BLaER1 treated with 17β-estradiol and CSF1 and Interleukin-3, amounts not matched to agents 10 nM and 100 nM (cell line): Measurements from ENCODE around the gene PTPRE.

Experiments
- H3K27ac ChIP-seq, 11 experiments: shearing (Covaris generic); formaldehyde crosslinking; 2 replicates each; pipeline ENCODE4 v1.8.1; 2022
- H3K27me3 ChIP-seq, 11 experiments: shearing (Covaris generic); formaldehyde crosslinking; 2 replicates each; pipeline ENCODE4 v1.8.1; 2022
- H3K36me3 ChIP-seq, 11 experiments: shearing (Covaris generic); formaldehyde crosslinking; 2 replicates each; pipeline ENCODE4 v1.8.1; 2022
- H3K4me1 ChIP-seq, 10 experiments: shearing (Covaris generic); formaldehyde crosslinking; 2 replicates each; pipeline ENCODE4 v1.8.1; 2022
- H3K4me2 ChIP-seq, 11 experiments: shearing (Covaris generic); formaldehyde crosslinking; 2 replicates each; pipeline ENCODE4 v1.8.1; 2022
- H3K4me3 ChIP-seq, 10 experiments: shearing (Covaris generic); formaldehyde crosslinking; 2 replicates each; pipeline ENCODE4 v1.8.1; 2022
- H3K9ac ChIP-seq, 11 experiments: shearing (Covaris generic); formaldehyde crosslinking; 2 replicates each; pipeline ENCODE4 v1.8.1; 2022
- H3K9me3 ChIP-seq, 11 experiments: shearing (Covaris generic); formaldehyde crosslinking; replicated peaks in 1 of 11; 2 replicates each; pipeline ENCODE4 v1.8.1; 2022
- H4K20me1 ChIP-seq, 11 experiments: shearing (Covaris generic); formaldehyde crosslinking; 2 replicates each; pipeline ENCODE4 v1.8.1; 2022
- Cebpa-rat ChIP-seq, 11 experiments: shearing (Covaris generic); IDR thresholded peaks; 2 replicates each; pipeline ENCODE4 v1.8.1; 2022

PTPRE gene

GRCh38 chr10:127921753-127922145 lies 14.8 kb downstream of the PTPRE start:
- Histone ChIP-seq H3K36me3 (peaks cover 0 to 12% (median 0%) of the 10 kb centered on the region in 11 experiments; a peak in 6 of 22 replicates), H3K9me3 (peaks cover 0 to 17% (median 7%) of the 10 kb centered on the region in 11 experiments; a peak in 19 of 22 replicates), H3K4me3 (peak overlapping the region in 6 of 10 experiments; percentile 24 to 59 (median 42); a peak in 10 of 20 replicates), H3K27me3 (no peaks in the 10 kb centered on the region), H4K20me1 (no peaks in the 10 kb centered on the region), H3K27ac (peak overlapping the region; percentile 76 to 96 (median 87)), H3K4me1 (peaks cover 71 to 100% (median 93%) of the 10 kb centered on the region in 10 experiments), H3K9ac (peak overlapping the region; percentile 55 to 80 (median 74); a peak in 17 of 22 replicates), H3K4me2 (peak overlapping the region; percentile 80 to 99 (median 93))
- TF ChIP-seq Cebpa-rat (IDR thresholded peaks at IDR 0.05) = peak in 2 of 11 experiments; percentile 15 to 32; a peak in 3 of 22 replicates

GRCh38 chr10:127922206-127922605 lies 15.3 kb downstream of the PTPRE start:
- Histone ChIP-seq H3K27ac (peak overlapping the region; percentile 76 to 96 (median 87)), H3K27me3 (no peaks in the 10 kb centered on the region), H3K4me2 (peak overlapping the region; percentile 80 to 99 (median 93)), H3K9me3 (peaks cover 0 to 13% (median 2%) of the 10 kb centered on the region in 11 experiments; a peak in 13 of 22 replicates), H4K20me1 (no peaks in the 10 kb centered on the region), H3K36me3 (peaks cover 0 to 8% (median 0%) of the 10 kb centered on the region in 11 experiments; a peak in 4 of 22 replicates), H3K9ac (peak overlapping the region; percentile 40 to 80 (median 71); a peak in 18 of 22 replicates), H3K4me1 (peaks cover 76 to 100% (median 97%) of the 10 kb centered on the region in 10 experiments), H3K4me3 (peak overlapping the region in 3 of 10 experiments; percentile 24 to 59 (median 40); a peak in 7 of 20 replicates)
- no peak for TF ChIP-seq Cebpa-rat (IDR thresholded peaks at IDR 0.05)

- no peaks in the 10 kb centered on the region for H3K27me3 ChIP-seq
- peaks cover 0 to 6% (median 0%) of the 10 kb centered on the region in 11 experiments; a peak in 1 of 22 replicates for H3K36me3 ChIP-seq
- H3K4me3 ChIP-seq = peak overlapping the region in 1 of 10 experiments; percentile 24; a peak in 3 of 20 replicates
- H3K27ac ChIP-seq = peak overlapping the region; percentile 76 to 96 (median 87)
- TF ChIP-seq Cebpa-rat (IDR thresholded peaks at IDR 0.05) = no peak
- H4K20me1 ChIP-seq = no peaks in the 10 kb centered on the region
- H3K4me2 ChIP-seq = peak overlapping the region; percentile 80 to 99 (median 93); a peak in 20 of 22 replicates
- H3K4me1 ChIP-seq = peaks cover 76 to 100% (median 98%) of the 10 kb centered on the region in 10 experiments
- H3K9me3 ChIP-seq = peaks cover 0 to 9% (median 0%) of the 10 kb centered on the region in 11 experiments; a peak in 6 of 22 replicates
- peak overlapping the region in 8 of 11 experiments; percentile 40 to 80 (median 71); a peak in 14 of 22 replicates for H3K9ac ChIP-seq
Measured at GRCh38 chr10:127922675-127923366, 15.9 kb downstream of the PTPRE start.

DNA sequence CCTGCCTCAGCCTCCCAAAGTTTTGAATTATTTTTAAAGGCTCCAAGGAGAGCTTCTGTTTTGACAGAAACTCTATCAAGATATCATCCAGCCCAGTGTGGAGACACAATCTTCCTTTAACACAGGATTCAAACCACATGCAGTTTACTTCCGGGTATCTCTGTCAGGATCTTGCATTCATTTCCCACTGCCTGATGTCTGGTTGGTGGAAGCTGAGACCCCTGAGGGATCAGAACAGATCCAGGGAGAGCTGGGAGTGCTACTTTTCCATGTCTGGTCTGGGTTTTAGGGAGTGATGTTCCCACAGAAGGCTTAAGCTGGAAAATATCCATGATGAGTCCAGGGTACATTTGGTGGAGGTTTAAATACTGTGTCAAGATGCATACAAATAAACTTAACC lies 16.7 kb downstream of the PTPRE start:
- Histone ChIP-seq H3K27me3 (no peaks in the 10 kb centered on the region), H4K20me1 (no peaks in the 10 kb centered on the region), H3K4me3 (no peak overlapping the region), H3K4me1 (peaks cover 74 to 100% (median 97%) of the 10 kb centered on the region in 10 experiments), H3K36me3 (peaks cover 0 to 6% (median 0%) of the 10 kb centered on the region in 11 experiments; a peak in 1 of 22 replicates), H3K27ac (peak overlapping the region; percentile 25 to 96 (median 87); a peak in 20 of 22 replicates), H3K9ac (peak overlapping the region in 2 of 11 experiments; percentile 8 to 75; a peak in 3 of 22 replicates), H3K4me2 (peak overlapping the region in 10 of 11 experiments; percentile 89 to 99 (median 94); a peak in 17 of 22 replicates), H3K9me3 (peaks cover 0 to 7% (median 0%) of the 10 kb centered on the region in 11 experiments; a peak in 5 of 22 replicates)
- TF ChIP-seq Cebpa-rat (IDR thresholded peaks at IDR 0.05) = no peak

DNA sequence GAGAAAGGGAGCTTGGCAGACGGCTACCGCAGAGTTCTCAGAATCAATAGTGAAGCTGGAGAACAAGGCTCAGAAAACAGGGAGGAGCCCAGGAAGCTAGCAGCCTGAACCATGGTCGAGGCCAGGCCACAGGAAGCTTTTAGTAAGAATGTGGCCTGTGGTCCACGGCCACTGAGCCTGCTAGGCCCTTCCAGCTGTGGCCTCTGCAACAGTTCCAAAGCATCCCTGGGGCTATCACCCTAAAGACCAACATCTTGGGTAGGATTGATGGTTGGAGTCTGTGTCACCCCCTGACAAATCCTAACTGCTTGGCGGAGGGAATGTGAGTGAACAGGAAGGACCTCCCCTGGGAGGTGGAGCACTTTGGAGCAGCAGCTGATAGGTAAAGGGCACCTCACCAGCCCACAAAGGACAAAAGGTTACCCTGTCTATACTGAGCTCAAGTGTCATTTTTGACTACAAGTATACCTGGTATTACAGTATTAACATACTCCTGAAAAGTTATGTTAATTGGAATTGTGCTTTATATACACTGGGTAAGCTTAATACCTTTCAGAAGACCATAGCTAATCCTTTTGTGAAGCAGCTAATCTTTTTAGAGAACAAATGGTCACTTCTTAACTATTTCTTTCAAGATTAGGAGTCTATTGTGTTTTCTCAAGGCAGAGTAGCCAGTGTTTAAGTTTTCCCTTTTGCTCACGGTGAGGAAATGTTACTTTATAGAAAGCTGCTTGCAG lies 18.7 kb downstream of the PTPRE start:
- Histone ChIP-seq H4K20me1 (no peaks in the 10 kb centered on the region), H3K27me3 (no peaks in the 10 kb centered on the region), H3K27ac (peak overlapping the region; percentile 12 to 96 (median 65); a peak in 16 of 22 replicates), H3K9ac (peak overlapping the region in 4 of 11 experiments; percentile 30 to 60 (median 49); a peak in 7 of 22 replicates), H3K4me2 (peak overlapping the region; percentile 56 to 98 (median 80); a peak in 21 of 22 replicates), H3K9me3 (peaks cover 0 to 7% (median 0%) of the 10 kb centered on the region in 11 experiments; a peak in 5 of 22 replicates), H3K36me3 (peaks cover 0 to 6% (median 0%) of the 10 kb centered on the region in 11 experiments; a peak in 1 of 22 replicates), H3K4me3 (no peak overlapping the region), H3K4me1 (peaks cover 54 to 84% (median 78%) of the 10 kb centered on the region in 10 experiments)
- TF ChIP-seq Cebpa-rat (IDR thresholded peaks at IDR 0.05) = no peak

DNA sequence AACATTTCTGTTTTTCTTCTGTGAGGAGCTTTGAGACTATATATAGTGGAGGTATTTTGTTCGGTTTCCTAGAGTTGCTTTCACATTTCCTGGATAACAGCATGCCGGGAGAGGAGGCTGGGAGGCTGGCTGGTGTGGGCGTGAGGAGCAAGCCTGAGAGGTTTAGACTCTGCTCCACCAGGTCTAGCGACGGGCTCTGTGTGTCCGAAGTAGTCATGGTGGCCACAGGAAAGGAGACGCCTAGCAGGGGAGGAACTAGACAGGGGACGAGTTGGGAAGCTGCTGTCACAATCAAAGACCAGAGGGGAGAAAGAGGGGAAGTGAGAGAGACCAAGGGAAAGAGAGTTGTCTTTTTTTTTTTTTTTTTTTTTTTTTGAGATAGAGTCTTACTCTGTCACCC lies 19.6 kb downstream of the PTPRE start:
- TF ChIP-seq Cebpa-rat (IDR thresholded peaks at IDR 0.05) = no peak

GRCh38 chr10:127928021-127928806 lies 21.3 kb downstream of the PTPRE start:
- Histone ChIP-seq H3K4me1 (peaks cover 28 to 58% (median 52%) of the 10 kb centered on the region in 10 experiments), H3K27me3 (no peaks in the 10 kb centered on the region), H3K9me3 (peaks cover 0 to 13% (median 5%) of the 10 kb centered on the region in 11 experiments; a peak in 9 of 22 replicates), H3K4me3 (no peak overlapping the region), H3K9ac (no peak overlapping the region), H3K4me2 (peak overlapping the region in 6 of 11 experiments; percentile 39 to 98 (median 84); a peak in 11 of 22 replicates), H3K27ac (no peak overlapping the region), H4K20me1 (no peaks in the 10 kb centered on the region), H3K36me3 (peaks cover 0 to 15% (median 0%) of the 10 kb centered on the region in 11 experiments; a peak in 10 of 22 replicates)
- no peak for TF ChIP-seq Cebpa-rat (IDR thresholded peaks at IDR 0.05)

More for the DNA sequence above, 19.6 kb downstream of the PTPRE start:
- H3K27me3 ChIP-seq = no peaks in the 10 kb centered on the region
- no peaks in the 10 kb centered on the region for H4K20me1 ChIP-seq
- peaks cover 0 to 7% (median 0%) of the 10 kb centered on the region in 11 experiments; a peak in 1 of 22 replicates for H3K36me3 ChIP-seq
- H3K9ac ChIP-seq = peak overlapping the region in 6 of 11 experiments; percentile 30 to 60 (median 45); a peak in 12 of 22 replicates
- peaks cover 0 to 7% (median 0%) of the 10 kb centered on the region in 11 experiments; a peak in 2 of 22 replicates for H3K9me3 ChIP-seq
- H3K4me3 ChIP-seq = peak overlapping the region in 2 of 10 experiments; percentile 18 to 20; a peak in 2 of 20 replicates
- peak overlapping the region; percentile 56 to 98 (median 80) for H3K4me2 ChIP-seq
- peaks cover 46 to 76% (median 70%) of the 10 kb centered on the region in 10 experiments for H3K4me1 ChIP-seq
- peak overlapping the region in 9 of 11 experiments; percentile 17 to 96 (median 67); a peak in 18 of 22 replicates for H3K27ac ChIP-seq
